ENCODE measurements around the gene OLFM1. TPM values are rescaled to one million over a fixed set of nuclear protein-coding genes. Genes with fewer than 3 reads are reported as not detected.
"Not testable (repeated sequence)": the region's sequence is repeated elsewhere in the genome, so short reads cannot be mapped to it uniquely, and the experiment has no call there.

Gene OLFM1
- total RNA-seq, 2 donors from 2014 or later = not detected

GRCh38 chr9:135104761-135105160 lies 17.3 kb downstream of the OLFM1 start:
- H3K4me3 Mint-ChIP-seq = no peak overlapping the region
- no peak for DNase-seq
- no peak for ATAC-seq
- peaks cover 2% of the 10 kb centered on the region for H3K36me3 Mint-ChIP-seq (ENCODE audit: low read depth)
- no peak overlapping the region for H3K27ac Mint-ChIP-seq
- peaks cover 64% of the 10 kb centered on the region for H3K27me3 Mint-ChIP-seq
- no peaks in the 10 kb centered on the region for H3K9me3 ChIP-seq (ENCODE audit: control insufficient read depth, low read length, poor library complexity, severe bottlenecking)
- peaks cover 9% of the 10 kb centered on the region for H3K4me1 Mint-ChIP-seq

GRCh38 chr9:135105211-135105745 lies 17.8 kb downstream of the OLFM1 start:
- Mint-ChIP-seq H3K27ac (no peak overlapping the region), H3K27me3 (peaks cover 65% of the 10 kb centered on the region), H3K4me1 (peaks cover 9% of the 10 kb centered on the region), H3K36me3 (ENCODE audit: low read depth) (peaks cover 2% of the 10 kb centered on the region), H3K4me3 (no peak overlapping the region)
- DNase-seq (no peak), ATAC-seq (no peak)
- H3K9me3 ChIP-seq (ENCODE audit: control insufficient read depth, low read length, poor library complexity, severe bottlenecking) = no peaks in the 10 kb centered on the region

GRCh38 chr9:135105938-135106491 lies 18.5 kb downstream of the OLFM1 start:
- Mint-ChIP-seq H3K27me3 (peaks cover 58% of the 10 kb centered on the region), H3K4me1 (peaks cover 9% of the 10 kb centered on the region), H3K4me3 (no peak overlapping the region), H3K36me3 (ENCODE audit: low read depth) (peaks cover 2% of the 10 kb centered on the region), H3K27ac (no peak overlapping the region)
- DNase-seq (no peak), ATAC-seq (no peak)
- no peaks in the 10 kb centered on the region for H3K9me3 ChIP-seq (ENCODE audit: control insufficient read depth, low read length, poor library complexity, severe bottlenecking)

GRCh38 chr9:135106551-135107270 lies 19.2 kb downstream of the OLFM1 start:
- Mint-ChIP-seq H3K27me3 (peaks cover 58% of the 10 kb centered on the region), H3K4me3 (no peak overlapping the region), H3K27ac (no peak overlapping the region), H3K4me1 (peaks cover 9% of the 10 kb centered on the region), H3K36me3 (ENCODE audit: low read depth) (peaks cover 2% of the 10 kb centered on the region)
- no peaks in the 10 kb centered on the region for H3K9me3 ChIP-seq (ENCODE audit: control insufficient read depth, low read length, poor library complexity, severe bottlenecking)
- ATAC-seq = no peak
- DNase-seq = no peak

GRCh38 chr9:135107581-135108235 lies 20.2 kb downstream of the OLFM1 start:
- Mint-ChIP-seq H3K4me1 (peaks cover 9% of the 10 kb centered on the region), H3K36me3 (ENCODE audit: low read depth) (peaks cover 2% of the 10 kb centered on the region), H3K27ac (no peak overlapping the region), H3K4me3 (no peak overlapping the region), H3K27me3 (peaks cover 68% of the 10 kb centered on the region)
- H3K9me3 ChIP-seq (ENCODE audit: control insufficient read depth, low read length, poor library complexity, severe bottlenecking) = no peaks in the 10 kb centered on the region
- DNase-seq (no peak), ATAC-seq (no peak)

- Mint-ChIP-seq H3K36me3 (ENCODE audit: low read depth) (no peaks in the 10 kb centered on the region), H3K27ac (no peak overlapping the region), H3K27me3 (peaks cover 60% of the 10 kb centered on the region), H3K4me3 (no peak overlapping the region), H3K4me1 (peaks cover 8% of the 10 kb centered on the region)
- no peaks in the 10 kb centered on the region for H3K9me3 ChIP-seq (ENCODE audit: control insufficient read depth, low read length, poor library complexity, severe bottlenecking)
- DNase-seq (no peak), ATAC-seq (no peak)
Observed at GRCh38 chr9:135108831-135109510, 21.5 kb downstream of the OLFM1 start.

- H3K36me3 Mint-ChIP-seq (ENCODE audit: low read depth) = no peaks in the 10 kb centered on the region
- ATAC-seq (no peak), DNase-seq (no peak)
- no peaks in the 10 kb centered on the region for H3K9me3 ChIP-seq (ENCODE audit: control insufficient read depth, low read length, poor library complexity, severe bottlenecking)
- H3K27me3 Mint-ChIP-seq = peaks cover 56% of the 10 kb centered on the region
- peaks cover 7% of the 10 kb centered on the region for H3K4me1 Mint-ChIP-seq
- H3K4me3 Mint-ChIP-seq = no peak overlapping the region
- H3K27ac Mint-ChIP-seq = no peak overlapping the region
Observed at GRCh38 chr9:135109650-135110049, 22.2 kb downstream of the OLFM1 start.

GRCh38 chr9:135110416-135110815 lies 22.9 kb downstream of the OLFM1 start:
- H3K9me3 ChIP-seq (ENCODE audit: control insufficient read depth, low read length, poor library complexity, severe bottlenecking) = no peaks in the 10 kb centered on the region
- Mint-ChIP-seq H3K4me3 (no peak overlapping the region), H3K36me3 (ENCODE audit: low read depth) (no peaks in the 10 kb centered on the region), H3K27ac (no peak overlapping the region), H3K4me1 (peaks cover 7% of the 10 kb centered on the region), H3K27me3 (peaks cover 61% of the 10 kb centered on the region)
- no peak for ATAC-seq
- DNase-seq = no peak

GRCh38 chr9:135111600-135111999 lies 24.1 kb downstream of the OLFM1 start:
- not testable (repeated sequence) for H3K9me3 ChIP-seq (ENCODE audit: control insufficient read depth, low read length, poor library complexity, severe bottlenecking); H3K4me3 Mint-ChIP-seq; H3K36me3 Mint-ChIP-seq (ENCODE audit: low read depth); H3K4me1 Mint-ChIP-seq; ATAC-seq; DNase-seq; H3K27ac Mint-ChIP-seq
- H3K27me3 Mint-ChIP-seq = peaks cover 61% of the 10 kb centered on the region

GRCh38 chr9:135116371-135116770 lies 28.9 kb downstream of the OLFM1 start:
- Mint-ChIP-seq H3K27ac (no peak overlapping the region), H3K4me1 (no peaks in the 10 kb centered on the region), H3K4me3 (no peak overlapping the region), H3K27me3 (peaks cover 22% of the 10 kb centered on the region), H3K36me3 (ENCODE audit: low read depth) (no peaks in the 10 kb centered on the region)
- H3K9me3 ChIP-seq (ENCODE audit: control insufficient read depth, low read length, poor library complexity, severe bottlenecking) = no peaks in the 10 kb centered on the region
- ATAC-seq (no peak), DNase-seq (no peak)

GRCh38 chr9:135116881-135117280 lies 29.4 kb downstream of the OLFM1 start:
- H3K4me1 Mint-ChIP-seq = no peaks in the 10 kb centered on the region
- no peaks in the 10 kb centered on the region for H3K9me3 ChIP-seq (ENCODE audit: control insufficient read depth, low read length, poor library complexity, severe bottlenecking)
- H3K27ac Mint-ChIP-seq = no peak overlapping the region
- H3K4me3 Mint-ChIP-seq = no peak overlapping the region
- H3K27me3 Mint-ChIP-seq = peaks cover 17% of the 10 kb centered on the region
- DNase-seq = no peak
- ATAC-seq = no peak
- H3K36me3 Mint-ChIP-seq (ENCODE audit: low read depth) = no peaks in the 10 kb centered on the region

- H3K36me3 Mint-ChIP-seq (ENCODE audit: low read depth) = no peaks in the 10 kb centered on the region
- no peak for DNase-seq
- peaks cover 13% of the 10 kb centered on the region for H3K27me3 Mint-ChIP-seq
- no peak for ATAC-seq
- H3K27ac Mint-ChIP-seq = no peak overlapping the region
- H3K4me3 Mint-ChIP-seq = no peak overlapping the region
- H3K4me1 Mint-ChIP-seq = no peaks in the 10 kb centered on the region
- no peaks in the 10 kb centered on the region for H3K9me3 ChIP-seq (ENCODE audit: control insufficient read depth, low read length, poor library complexity, severe bottlenecking)
Observed at GRCh38 chr9:135117281-135117680, 29.8 kb downstream of the OLFM1 start.

GRCh38 chr9:135119496-135120064 lies 32.1 kb downstream of the OLFM1 start:
- Mint-ChIP-seq H3K36me3 (ENCODE audit: low read depth) (no peaks in the 10 kb centered on the region), H3K4me3 (no peak overlapping the region), H3K27me3 (peaks cover 11% of the 10 kb centered on the region), H3K27ac (no peak overlapping the region), H3K4me1 (no peaks in the 10 kb centered on the region)
- DNase-seq = no peak
- ATAC-seq = no peak
- no peaks in the 10 kb centered on the region for H3K9me3 ChIP-seq (ENCODE audit: control insufficient read depth, low read length, poor library complexity, severe bottlenecking)

Data from T-helper 17 cell (primary cell).